C4-2B (cell line): ENCODE results near the gene PRPS1.

ENCODE experiments used
- H3K27ac ChIP-seq: fragments of 450-650 bp; 2 replicates; pipeline ENCODE4 v1.5.1; 2017
- CTCF ChIP-seq: fragments of 450-650 bp; conservative IDR thresholded peaks from 2 replicates; pipeline ENCODE4 v1.5.1; 2017; ENCODE audit warnings: mild to moderate bottlenecking
- ZFX ChIP-seq: fragments of 450-650 bp; IDR thresholded peaks from 2 replicates; pipeline ENCODE4 v1.6.1; 2017

The PRPS1 gene

GRCh38 chrX:107682256-107682655 is 53.9 kb downstream of the PRPS1 start:
- H3K27ac ChIP-seq = peak overlapping the region; percentile 82
- TF ChIP-seq CTCF = no peak
- TF ChIP-seq ZFX = no peak

- TF ChIP-seq ZFX (no peak), CTCF (no peak)
- H3K27ac ChIP-seq = peak overlapping the region; percentile 82
Measured at GRCh38 chrX:107683124-107683895, 55.0 kb downstream of the PRPS1 start.

- peak overlapping the region; percentile 82 for H3K27ac ChIP-seq
Measured at GRCh38 chrX:107683931-107684330, 55.6 kb downstream of the PRPS1 start.

GRCh38 chrX:107684956-107685385 is 56.7 kb downstream of the PRPS1 start:
- H3K27ac ChIP-seq = peak overlapping the region; percentile 82
- TF ChIP-seq CTCF = no peak
- no peak for TF ChIP-seq ZFX

More at GRCh38 chrX:107683931-107684330, 55.6 kb downstream of the PRPS1 start:
- TF ChIP-seq ZFX = no peak
- TF ChIP-seq CTCF = no peak

GRCh38 chrX:107685586-107685985 is 57.3 kb downstream of the PRPS1 start:
- H3K27ac ChIP-seq = peak overlapping the region; percentile 82

- H3K27ac ChIP-seq = peak overlapping the region; percentile 82
- no peak for TF ChIP-seq ZFX
Measured at GRCh38 chrX:107686026-107686425, 57.7 kb downstream of the PRPS1 start.

- H3K27ac ChIP-seq = no peak overlapping the region
- no peak for TF ChIP-seq CTCF
- no peak for TF ChIP-seq ZFX
Measured at GRCh38 chrX:107686792-107687191, 58.5 kb downstream of the PRPS1 start.

GRCh38 chrX:107687445-107687844 is 59.1 kb downstream of the PRPS1 start:
- no peak overlapping the region for H3K27ac ChIP-seq
- TF ChIP-seq ZFX = no peak
- TF ChIP-seq CTCF = no peak
